HEK293 (cell line): ENCODE data around the gene MMP1.

Source experiments
- CTCF ChIA-PET: fragments of 350-600 bp; formaldehyde crosslinking; extraction: SDS; loops from one replicate; lab custom pipeline; 2021; ENCODE audit warnings: antibody characterized with exemption; lab: Yijun Ruan, JAX
- POLR2A ChIA-PET: fragments of 300-600 bp; formaldehyde crosslinking; extraction: SDS; loops from one replicate; lab custom pipeline; 2020; ENCODE audit warnings: antibody characterized with exemption, inconsistent platforms; lab: Yijun Ruan, JAX
- H3K27ac ChIP-seq: fragments of 200-500 bp; sonication (Bioruptor generic); 2 replicates; pipeline ENCODE4 v1.5.1; 2014; ENCODE audit warnings: low read depth, low read length, control low read depth, inconsistent platforms; ENCODE audit errors: extremely low read depth
- H3K36me3 ChIP-seq, 2 experiments: fragments of 200-500 bp in 1 of 2; sonication (Bioruptor generic) in 1 of 2; 1 replicate in 1 of 2; 2 replicates in 1 of 2; pipeline ENCODE4 v1.5.1; 2014 to 2017; ENCODE audit warnings: inconsistent platforms in 2 of 2, low read length in 2 of 2; ENCODE audit not compliant: control insufficient read depth in 2 of 2, insufficient read depth in 1 of 2
- H3K4me1 ChIP-seq: fragments of 200-500 bp; sonication (Bioruptor generic); 2 replicates; pipeline ENCODE4 v1.5.1; 2014; ENCODE audit warnings: mild to moderate bottlenecking, low read length, inconsistent platforms; ENCODE audit not compliant: control insufficient read depth, insufficient read depth
- H3K4me3 ChIP-seq: 2 replicates; pipeline ENCODE4 v1.5.1; 2011; ENCODE audit warnings: low read depth, mild to moderate bottlenecking, control low read depth, low read length, moderate library complexity
- H3K9me3 ChIP-seq: fragments of 200-500 bp; sonication (Bioruptor generic); 2 replicates; pipeline ENCODE4 v1.5.1; 2014; ENCODE audit warnings: low read depth, low read length, inconsistent platforms; ENCODE audit not compliant: control insufficient read depth, insufficient read depth
- IKZF3 ChIP-seq: fragments of 450-650 bp; IDR thresholded peaks from 2 replicates; pipeline ENCODE4 v1.5.0; 2018; ENCODE audit warnings: missing biosample characterization, mild to moderate bottlenecking, missing genetic modification characterization, moderate library complexity
- TRIM28 ChIP-seq: IDR thresholded peaks from 2 replicates; pipeline ENCODE4 v1.6.1; 2011; ENCODE audit warnings: low read length, control low read depth, borderline replicate concordance
- YY1 ChIP-seq: fragments of 450-650 bp; formaldehyde crosslinking; IDR thresholded peaks from 2 replicates; pipeline ENCODE4 v1.5.1; 2018; ENCODE audit warnings: missing biosample characterization, missing genetic modification characterization
- ZBTB17 ChIP-seq: fragments of 450-650 bp; formaldehyde crosslinking; IDR thresholded peaks from 2 replicates; pipeline ENCODE4 v1.5.1; 2016; ENCODE audit warnings: missing biosample characterization, missing genetic modification characterization
- ZBTB26 ChIP-seq: fragments of 450-650 bp; formaldehyde crosslinking; optimal IDR thresholded peaks from 2 replicates; pipeline ENCODE3; 2016; ENCODE audit warnings: missing biosample characterization, mild to moderate bottlenecking, missing genetic modification characterization
- ZNF138 ChIP-seq: fragments of 450-650 bp; formaldehyde crosslinking; IDR thresholded peaks from 2 replicates; pipeline ENCODE4 v1.5.1; 2016; ENCODE audit warnings: missing biosample characterization, missing genetic modification characterization, borderline replicate concordance
- ZNF280C ChIP-seq: fragments of 450-650 bp; formaldehyde crosslinking; IDR thresholded peaks from 2 replicates; pipeline ENCODE4 v1.5.1; 2016; ENCODE audit warnings: missing biosample characterization, missing genetic modification characterization
- ZNF311 ChIP-seq: fragments of 450-650 bp; formaldehyde crosslinking; IDR thresholded peaks from 2 replicates; pipeline ENCODE4 v1.5.1; 2017; ENCODE audit warnings: missing biosample characterization, missing genetic modification characterization, borderline replicate concordance
- ZNF391 ChIP-seq: fragments of 450-650 bp; formaldehyde crosslinking; IDR thresholded peaks from 2 replicates; pipeline ENCODE4 v1.5.1; 2016; ENCODE audit warnings: low read depth, missing biosample characterization, missing genetic modification characterization, borderline replicate concordance
- ZNF423 ChIP-seq: fragments of 450-650 bp; formaldehyde crosslinking; IDR thresholded peaks from 2 replicates; pipeline ENCODE4 v1.5.1; 2016; ENCODE audit warnings: missing biosample characterization, missing genetic modification characterization
- ZNF561 ChIP-seq: fragments of 450-650 bp; IDR thresholded peaks from 2 replicates; pipeline ENCODE4 v1.5.1; 2018; ENCODE audit warnings: missing biosample characterization, missing genetic modification characterization, borderline replicate concordance
- ZNF629 ChIP-seq: fragments of 450-650 bp; formaldehyde crosslinking; IDR thresholded peaks from 2 replicates; pipeline ENCODE4 v1.5.1; 2017; ENCODE audit warnings: missing biosample characterization, missing genetic modification characterization
- TF ChIP-seq, protein P1 (sequence below): fragments of 450-650 bp; formaldehyde crosslinking; IDR thresholded peaks from 2 replicates; pipeline ENCODE4 v1.5.1; 2017; ENCODE audit warnings: missing biosample characterization, missing genetic modification characterization
- TF ChIP-seq, protein P2 (sequence below): fragments of 450-650 bp; formaldehyde crosslinking; IDR thresholded peaks from 2 replicates; pipeline ENCODE4 v1.5.1; 2016; ENCODE audit warnings: missing biosample characterization, missing genetic modification characterization
- TF ChIP-seq, protein P3 (sequence below): fragments of 450-650 bp; formaldehyde crosslinking; IDR thresholded peaks from 2 replicates; pipeline ENCODE4 v1.5.1; 2016; ENCODE audit warnings: missing biosample characterization, missing genetic modification characterization

MMP1 gene

GRCh38 chr11:102829316-102830000 lies 31.5 kb upstream of the MMP1 start:
- no peak overlapping the region for H3K27ac ChIP-seq
- no peak for TF ChIP-seq TRIM28
- CTCF ChIA-PET, result interaction anchor here (1.5 kb wide), 1 partner anchor 112 kb away, joined by 6 read pairs; no protein-coding TSS in a partner anchor

DNA sequence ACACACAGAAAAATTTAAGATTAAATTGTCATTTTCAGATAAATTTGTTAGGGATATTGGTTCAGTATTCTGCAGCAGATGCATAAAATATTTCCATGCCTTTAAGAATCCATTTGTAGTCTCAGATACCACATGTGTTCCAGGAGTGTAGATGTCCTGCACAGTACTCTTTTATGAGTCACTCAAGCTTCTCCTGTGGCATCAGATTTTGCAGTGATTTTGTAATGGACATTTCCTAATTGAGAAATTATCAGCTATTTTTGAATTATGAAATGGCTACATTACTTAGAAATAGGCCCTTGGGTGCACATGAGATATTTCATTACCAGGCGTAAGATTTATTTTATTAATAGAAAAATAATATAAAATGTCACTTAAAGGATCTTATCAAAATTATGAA lies 26.6 kb upstream of the MMP1 start:
- no peaks in the 10 kb centered on the region for H3K4me1 ChIP-seq
- CTCF ChIA-PET, result interaction anchor here (0.5 to 1.1 kb wide), 2 partner anchors 30 to 91 kb away, joined by 3 read pairs; no protein-coding TSS in a partner anchor
- TF ChIP-seq ZNF311 (tag by site-specific recombination), result no peak
- no peak for TF ChIP-seq IKZF3 (tag by site-specific recombination)
- no peak for TF ChIP-seq ZBTB17 (tag by site-specific recombination)
- TF ChIP-seq, protein P1, sequence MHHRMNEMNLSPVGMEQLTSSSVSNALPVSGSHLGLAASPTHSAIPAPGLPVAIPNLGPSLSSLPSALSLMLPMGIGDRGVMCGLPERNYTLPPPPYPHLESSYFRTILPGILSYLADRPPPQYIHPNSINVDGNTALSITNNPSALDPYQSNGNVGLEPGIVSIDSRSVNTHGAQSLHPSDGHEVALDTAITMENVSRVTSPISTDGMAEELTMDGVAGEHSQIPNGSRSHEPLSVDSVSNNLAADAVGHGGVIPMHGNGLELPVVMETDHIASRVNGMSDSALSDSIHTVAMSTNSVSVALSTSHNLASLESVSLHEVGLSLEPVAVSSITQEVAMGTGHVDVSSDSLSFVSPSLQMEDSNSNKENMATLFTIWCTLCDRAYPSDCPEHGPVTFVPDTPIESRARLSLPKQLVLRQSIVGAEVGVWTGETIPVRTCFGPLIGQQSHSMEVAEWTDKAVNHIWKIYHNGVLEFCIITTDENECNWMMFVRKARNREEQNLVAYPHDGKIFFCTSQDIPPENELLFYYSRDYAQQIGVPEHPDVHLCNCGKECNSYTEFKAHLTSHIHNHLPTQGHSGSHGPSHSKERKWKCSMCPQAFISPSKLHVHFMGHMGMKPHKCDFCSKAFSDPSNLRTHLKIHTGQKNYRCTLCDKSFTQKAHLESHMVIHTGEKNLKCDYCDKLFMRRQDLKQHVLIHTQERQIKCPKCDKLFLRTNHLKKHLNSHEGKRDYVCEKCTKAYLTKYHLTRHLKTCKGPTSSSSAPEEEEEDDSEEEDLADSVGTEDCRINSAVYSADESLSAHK (tag by site-specific recombination), result no peak
- TF ChIP-seq ZBTB26 (tag by site-specific recombination), result no peak
- no peak for TF ChIP-seq ZNF561 (tag by site-specific recombination)
- no peak for TF ChIP-seq ZNF138
- TF ChIP-seq, protein P2, sequence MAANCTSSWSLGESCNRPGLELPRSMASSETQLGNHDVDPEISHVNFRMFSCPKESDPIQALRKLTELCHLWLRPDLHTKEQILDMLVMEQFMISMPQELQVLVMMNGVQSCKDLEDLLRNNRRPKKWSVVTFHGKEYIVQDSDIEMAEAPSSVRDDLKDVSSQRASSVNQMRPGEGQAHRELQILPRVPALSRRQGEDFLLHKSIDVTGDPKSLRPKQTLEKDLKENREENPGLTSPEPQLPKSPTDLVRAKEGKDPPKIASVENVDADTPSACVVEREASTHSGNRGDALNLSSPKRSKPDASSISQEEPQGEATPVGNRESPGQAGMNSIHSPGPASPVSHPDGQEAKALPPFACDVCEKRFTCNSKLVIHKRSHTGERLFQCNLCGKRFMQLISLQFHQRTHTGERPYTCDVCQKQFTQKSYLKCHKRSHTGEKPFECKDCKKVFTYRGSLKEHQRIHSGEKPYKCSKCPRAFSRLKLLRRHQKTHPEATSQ (tag by site-specific recombination), result no peak
- TF ChIP-seq ZNF423 (tag by site-specific recombination), result no peak
- TF ChIP-seq, protein P3, sequence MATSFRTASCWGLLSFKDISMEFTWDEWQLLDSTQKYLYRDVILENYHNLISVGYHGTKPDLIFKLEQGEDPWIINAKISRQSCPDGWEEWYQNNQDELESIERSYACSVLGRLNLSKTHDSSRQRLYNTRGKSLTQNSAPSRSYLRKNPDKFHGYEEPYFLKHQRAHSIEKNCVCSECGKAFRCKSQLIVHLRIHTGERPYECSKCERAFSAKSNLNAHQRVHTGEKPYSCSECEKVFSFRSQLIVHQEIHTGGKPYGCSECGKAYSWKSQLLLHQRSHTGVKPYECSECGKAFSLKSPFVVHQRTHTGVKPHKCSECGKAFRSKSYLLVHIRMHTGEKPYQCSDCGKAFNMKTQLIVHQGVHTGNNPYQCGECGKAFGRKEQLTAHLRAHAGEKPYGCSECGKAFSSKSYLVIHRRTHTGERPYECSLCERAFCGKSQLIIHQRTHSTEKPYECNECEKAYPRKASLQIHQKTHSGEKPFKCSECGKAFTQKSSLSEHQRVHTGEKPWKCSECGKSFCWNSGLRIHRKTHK (tag by site-specific recombination), result no peak
- no peak for TF ChIP-seq ZNF391 (tag by site-specific recombination)
- no peak for TF ChIP-seq ZNF629
- TF ChIP-seq YY1 (tag by site-specific recombination), result no peak
- TF ChIP-seq TRIM28, result no peak
- no peak for TF ChIP-seq ZNF280C (tag by site-specific recombination)
- TF ChIP-seq, all 188 proteins: peak for 0
- H3K36me3 ChIP-seq, result no peaks in the 10 kb centered on the region
- H3K4me3 ChIP-seq, result no peak overlapping the region
- H3K27ac ChIP-seq, result no peak overlapping the region
- POLR2A ChIA-PET, result no interaction called here
- H3K9me3 ChIP-seq, result no peaks in the 10 kb centered on the region

More at GRCh38 chr11:102829316-102830000, 31.5 kb upstream of the MMP1 start:
- POLR2A ChIA-PET, result no interaction called here
- Histone ChIP-seq H3K9me3 (no peaks in the 10 kb centered on the region), H3K36me3 (no peaks in the 10 kb centered on the region), H3K4me1 (no peaks in the 10 kb centered on the region), H3K4me3 (no peak overlapping the region)
